Right atrium auricular region (tissue), 2 donors: ENCODE measurements around the gene TYK2. TPM values are rescaled to one million over a fixed set of nuclear protein-coding genes. Genes with fewer than 3 reads are reported as not detected.
"Not testable (repeated sequence)": the region's sequence is repeated elsewhere in the genome, so short reads cannot be mapped to it uniquely, and the experiment has no call there.

Experiments
- DNase-seq: peaks from one replicate; pipeline ENCODE4 v3.0.0-alpha.2; 2019; ENCODE audit warnings: low spot score
- H3K27ac ChIP-seq, 2 donors: fragments of 200-600 bp; sonication (generic); 1 replicate in 1 of 2; 2 replicates in 1 of 2; pipeline ENCODE4 v1.5.1; 2016 to 2019
- H3K27me3 ChIP-seq, 2 donors: fragments of 200-600 bp; sonication (generic); one replicate each; pipeline versions ENCODE4 v1.5.1 to v1.6.0; 2017 to 2019
- H3K36me3 ChIP-seq: fragments of 200-600 bp; sonication (generic); one replicate; pipeline ENCODE4 v1.5.1; 2016
- H3K4me1 ChIP-seq, 2 donors: fragments of 200-600 bp; sonication (generic); one replicate each; pipeline versions ENCODE4 v1.5.1 to v1.6.0; 2017 to 2019
- H3K4me3 ChIP-seq, 2 donors: fragments of 200-600 bp; sonication (generic); 1 replicate in 1 of 2; 2 replicates in 1 of 2; pipeline ENCODE4 v1.5.1; 2017 to 2019; ENCODE audit warnings: mild to moderate bottlenecking in 1 of 2, moderate library complexity in 1 of 2
- H3K9me3 ChIP-seq, 2 donors: fragments of 200-600 bp; sonication (generic); one replicate each; pipeline ENCODE4 v1.5.1; 2019
- CTCF ChIP-seq, 2 donors: fragments of 200-600 bp; sonication (generic); IDR thresholded peaks; one replicate each; pipeline ENCODE4 v1.5.1; 2019; ENCODE audit warnings: antibody characterized with exemption in 2 of 2
- total RNA-seq, 2 donors: library from RNA; depleted of rRNA; stranded (reverse); fragments of >200 nt; gene quantifications; one replicate each; pipeline ENCODE4 v1.1.0, GENCODE V29; 2016

The TYK2 gene
- total RNA-seq, 2 donors from 2014 or later = 31.7 to 58.8 TPM

- Histone ChIP-seq H3K9me3 (no peaks in the 10 kb centered on the region), H3K4me1 (peaks cover 0 to 17% of the 10 kb centered on the region in 2 donors), H3K4me3 (no peak overlapping the region), H3K36me3 (peaks cover 17% of the 10 kb centered on the region), H3K27me3 (no peaks in the 10 kb centered on the region), H3K27ac (no peak overlapping the region)
- TF ChIP-seq CTCF (IDR thresholded peaks at IDR 0.05) = no peak
- DNase-seq = no peak
Observed at GRCh38 chr19:10378124-10378523, 2.2 kb downstream of the TYK2 start.

GRCh38 chr19:10377140-10377640 is 3.2 kb downstream of the TYK2 start:
- H3K9me3 ChIP-seq, DNase-seq, H3K27ac ChIP-seq, H3K4me3 ChIP-seq, H3K27me3 ChIP-seq: not testable (repeated sequence)
- H3K36me3 ChIP-seq = peaks cover 17% of the 10 kb centered on the region
- H3K4me1 ChIP-seq = peaks cover 0 to 17% of the 10 kb centered on the region in 2 donors

GRCh38 chr19:10374931-10375330 is 5.4 kb downstream of the TYK2 start:
- Histone ChIP-seq H3K36me3 (peaks cover 17% of the 10 kb centered on the region), H3K27ac (no peak overlapping the region), H3K4me3 (no peak overlapping the region), H3K9me3 (no peaks in the 10 kb centered on the region), H3K27me3 (no peaks in the 10 kb centered on the region), H3K4me1 (peaks cover 0 to 10% of the 10 kb centered on the region in 2 donors)
- TF ChIP-seq CTCF (IDR thresholded peaks at IDR 0.05) = no peak
- DNase-seq = no peak

- Histone ChIP-seq H3K9me3 (no peaks in the 10 kb centered on the region), H3K27me3 (no peaks in the 10 kb centered on the region), H3K4me3 (no peak overlapping the region), H3K36me3 (peaks cover 16% of the 10 kb centered on the region), H3K4me1 (no peaks in the 10 kb centered on the region), H3K27ac (no peak overlapping the region)
- DNase-seq = no peak
- no peak for TF ChIP-seq CTCF (IDR thresholded peaks at IDR 0.05)
Observed at GRCh38 chr19:10372690-10373089, 7.7 kb downstream of the TYK2 start.

GRCh38 chr19:10368101-10368803 is 12.1 kb downstream of the TYK2 start:
- no peak for TF ChIP-seq CTCF (IDR thresholded peaks at IDR 0.05)
- no peaks in the 10 kb centered on the region for H3K9me3 ChIP-seq
- DNase-seq = no peak
- H3K4me3 ChIP-seq = no peak overlapping the region
- H3K27me3 ChIP-seq = no peaks in the 10 kb centered on the region
- no peak overlapping the region for H3K27ac ChIP-seq
- H3K36me3 ChIP-seq = peaks cover 39% of the 10 kb centered on the region
- H3K4me1 ChIP-seq = no peaks in the 10 kb centered on the region

GRCh38 chr19:10366950-10367512 is 13.3 kb downstream of the TYK2 start:
- not testable (repeated sequence) for DNase-seq, H3K27ac ChIP-seq, H3K4me1 ChIP-seq, H3K27me3 ChIP-seq, H3K9me3 ChIP-seq, H3K4me3 ChIP-seq
- H3K36me3 ChIP-seq = peaks cover 51% of the 10 kb centered on the region
